ENCODE results near the gene SLC4A8. TPM values are rescaled to one million over a fixed set of nuclear protein-coding genes. Genes with fewer than 3 reads are reported as not detected.

SLC4A8 gene
- total RNA-seq, 1 donor from 2014 or later = 1.0 TPM

- Histone ChIP-seq H3K4me3 (ENCODE audit: low read depth, low read length) (no peak overlapping the region), H3K36me3 (ENCODE audit: control insufficient read depth, insufficient read depth, low read length) (no peaks in the 10 kb centered on the region), H3K27me3 (ENCODE audit: control insufficient read depth, insufficient read depth, low read length) (no peaks in the 10 kb centered on the region)
- no peak for TF ChIP-seq CTCF (IDR thresholded peaks at IDR 0.05; ENCODE audit: insufficient read depth, low read length, poor library complexity, severe bottlenecking)
- DNase-seq (ENCODE audit: low read depth) = no peak
Measured at GRCh38 chr12:51405801-51406207, 18.8 kb upstream of the SLC4A8 start.

GRCh38 chr12:51406290-51406689 lies 18.3 kb upstream of the SLC4A8 start:
- Histone ChIP-seq H3K36me3 (ENCODE audit: control insufficient read depth, insufficient read depth, low read length) (no peaks in the 10 kb centered on the region), H3K4me3 (ENCODE audit: low read depth, low read length) (no peak overlapping the region), H3K27me3 (ENCODE audit: control insufficient read depth, insufficient read depth, low read length) (no peaks in the 10 kb centered on the region)
- no peak for DNase-seq (ENCODE audit: low read depth)
- TF ChIP-seq CTCF (IDR thresholded peaks at IDR 0.05; ENCODE audit: insufficient read depth, low read length, poor library complexity, severe bottlenecking) = no peak

GRCh38 chr12:51406859-51407258 lies 17.8 kb upstream of the SLC4A8 start:
- no peak for TF ChIP-seq CTCF (IDR thresholded peaks at IDR 0.05; ENCODE audit: insufficient read depth, low read length, poor library complexity, severe bottlenecking)
- Histone ChIP-seq H3K27me3 (ENCODE audit: control insufficient read depth, insufficient read depth, low read length) (no peaks in the 10 kb centered on the region), H3K36me3 (ENCODE audit: control insufficient read depth, insufficient read depth, low read length) (no peaks in the 10 kb centered on the region), H3K4me3 (ENCODE audit: low read depth, low read length) (no peak overlapping the region)
- no peak for DNase-seq (ENCODE audit: low read depth)

- DNase-seq (ENCODE audit: low read depth) = no peak
- TF ChIP-seq CTCF (IDR thresholded peaks at IDR 0.05; ENCODE audit: insufficient read depth, low read length, poor library complexity, severe bottlenecking) = no peak
- no peaks in the 10 kb centered on the region for H3K36me3 ChIP-seq (ENCODE audit: control insufficient read depth, insufficient read depth, low read length)
Measured at GRCh38 chr12:51407604-51408003, 17.0 kb upstream of the SLC4A8 start.

GRCh38 chr12:51409846-51410245 lies 14.8 kb upstream of the SLC4A8 start:
- no peaks in the 10 kb centered on the region for H3K36me3 ChIP-seq (ENCODE audit: control insufficient read depth, insufficient read depth, low read length)
- no peaks in the 10 kb centered on the region for H3K27me3 ChIP-seq (ENCODE audit: control insufficient read depth, insufficient read depth, low read length)
- no peak overlapping the region for H3K4me3 ChIP-seq (ENCODE audit: low read depth, low read length)
- no peak for TF ChIP-seq CTCF (IDR thresholded peaks at IDR 0.05; ENCODE audit: insufficient read depth, low read length, poor library complexity, severe bottlenecking)
- DNase-seq (ENCODE audit: low read depth) = no peak

More at GRCh38 chr12:51407604-51408003, 17.0 kb upstream of the SLC4A8 start:
- no peak overlapping the region for H3K4me3 ChIP-seq (ENCODE audit: low read depth, low read length)
- H3K27me3 ChIP-seq (ENCODE audit: control insufficient read depth, insufficient read depth, low read length) = no peaks in the 10 kb centered on the region

GRCh38 chr12:51413149-51413548 lies 11.5 kb upstream of the SLC4A8 start:
- no peaks in the 10 kb centered on the region for H3K36me3 ChIP-seq (ENCODE audit: control insufficient read depth, insufficient read depth, low read length)
- TF ChIP-seq CTCF (IDR thresholded peaks at IDR 0.05; ENCODE audit: insufficient read depth, low read length, poor library complexity, severe bottlenecking) = no peak
- no peak for DNase-seq (ENCODE audit: low read depth)

More at GRCh38 chr12:51413149-51413548, 11.5 kb upstream of the SLC4A8 start:
- H3K27me3 ChIP-seq (ENCODE audit: control insufficient read depth, insufficient read depth, low read length) = no peaks in the 10 kb centered on the region
- H3K4me3 ChIP-seq (ENCODE audit: low read depth, low read length) = no peak overlapping the region
